Measurements from ENCODE around the gene GMNN. TPM values are rescaled to one million over a fixed set of nuclear protein-coding genes. Genes with fewer than 3 reads are reported as not detected.

GMNN gene
- total RNA-seq, 1 donor = 9.4 TPM

DNA sequence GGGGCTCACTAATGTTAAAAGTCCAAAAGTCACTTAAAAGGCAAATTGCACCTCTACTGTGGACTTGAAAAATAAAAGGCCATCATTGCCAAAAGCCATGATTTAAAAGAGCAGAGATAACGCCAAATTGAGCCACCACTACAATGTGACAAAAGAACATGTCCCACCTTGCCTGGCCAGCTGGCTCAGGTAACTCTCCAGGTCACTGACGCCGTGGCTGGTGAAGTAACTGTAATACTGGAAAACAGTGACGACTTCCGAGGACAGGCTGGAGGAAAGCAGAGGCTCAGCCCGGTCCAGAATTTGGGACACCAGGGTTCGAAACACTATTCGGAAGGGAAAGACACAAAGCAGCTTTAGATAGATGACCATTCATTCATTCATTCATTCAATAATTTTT, 53.2 kb downstream of the GMNN start:
- TF ChIP-seq, protein P1, sequence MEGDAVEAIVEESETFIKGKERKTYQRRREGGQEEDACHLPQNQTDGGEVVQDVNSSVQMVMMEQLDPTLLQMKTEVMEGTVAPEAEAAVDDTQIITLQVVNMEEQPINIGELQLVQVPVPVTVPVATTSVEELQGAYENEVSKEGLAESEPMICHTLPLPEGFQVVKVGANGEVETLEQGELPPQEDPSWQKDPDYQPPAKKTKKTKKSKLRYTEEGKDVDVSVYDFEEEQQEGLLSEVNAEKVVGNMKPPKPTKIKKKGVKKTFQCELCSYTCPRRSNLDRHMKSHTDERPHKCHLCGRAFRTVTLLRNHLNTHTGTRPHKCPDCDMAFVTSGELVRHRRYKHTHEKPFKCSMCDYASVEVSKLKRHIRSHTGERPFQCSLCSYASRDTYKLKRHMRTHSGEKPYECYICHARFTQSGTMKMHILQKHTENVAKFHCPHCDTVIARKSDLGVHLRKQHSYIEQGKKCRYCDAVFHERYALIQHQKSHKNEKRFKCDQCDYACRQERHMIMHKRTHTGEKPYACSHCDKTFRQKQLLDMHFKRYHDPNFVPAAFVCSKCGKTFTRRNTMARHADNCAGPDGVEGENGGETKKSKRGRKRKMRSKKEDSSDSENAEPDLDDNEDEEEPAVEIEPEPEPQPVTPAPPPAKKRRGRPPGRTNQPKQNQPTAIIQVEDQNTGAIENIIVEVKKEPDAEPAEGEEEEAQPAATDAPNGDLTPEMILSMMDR (IDR thresholded peaks at IDR 0.05; ENCODE audit: extremely low read depth, low read depth, low read length) = no peak
- Histone ChIP-seq H3K4me3 (ENCODE audit: insufficient read depth, low read length) (no peak overlapping the region), H3K9me3 (ENCODE audit: low read depth, low read length) (no peaks in the 10 kb centered on the region), H3K27me3 (ENCODE audit: insufficient read depth, low read length) (no peaks in the 10 kb centered on the region), H3K36me3 (ENCODE audit: insufficient read depth, low read length) (no peaks in the 10 kb centered on the region), H4K20me1 (ENCODE audit: insufficient read depth, low read length) (no peaks in the 10 kb centered on the region), H2AFZ (ENCODE audit: low read length) (no peak overlapping the region), H3K79me2 (ENCODE audit: insufficient read depth, low read length) (no peaks in the 10 kb centered on the region), H3K4me2 (ENCODE audit: insufficient read depth, low read length) (no peak overlapping the region), H3K27ac (ENCODE audit: low read depth, low read length) (no peak overlapping the region), H3K4me1 (ENCODE audit: insufficient read depth, low read length) (peaks cover 24% of the 10 kb centered on the region)
- DNase-seq (ENCODE audit: insufficient read length, low spot score, missing footprints) = no peak

DNA sequence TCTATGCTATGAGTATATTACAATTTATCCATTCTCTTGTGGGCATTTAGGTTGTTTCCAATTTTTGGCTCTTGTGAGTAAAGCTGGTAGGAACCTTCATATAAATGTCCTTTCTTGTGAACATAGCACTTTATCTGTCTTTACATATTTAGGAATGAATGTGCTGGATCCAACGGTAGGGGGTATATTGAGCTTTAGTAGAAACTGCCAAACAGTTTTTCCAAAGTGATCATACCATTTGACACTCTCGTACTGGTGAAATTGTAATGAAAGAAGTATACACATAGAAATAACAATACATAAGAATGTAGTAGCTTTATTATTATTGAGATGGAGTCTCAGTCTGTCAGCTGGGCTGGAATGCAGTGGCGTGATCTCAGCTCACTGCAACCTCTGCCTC, 54.9 kb downstream of the GMNN start:
- Histone ChIP-seq H3K36me3 (ENCODE audit: insufficient read depth, low read length) (no peaks in the 10 kb centered on the region), H3K4me1 (ENCODE audit: insufficient read depth, low read length) (peaks cover 16% of the 10 kb centered on the region)
- TF ChIP-seq, protein P1 (IDR thresholded peaks at IDR 0.05; ENCODE audit: extremely low read depth, low read depth, low read length) = no peak

DNA sequence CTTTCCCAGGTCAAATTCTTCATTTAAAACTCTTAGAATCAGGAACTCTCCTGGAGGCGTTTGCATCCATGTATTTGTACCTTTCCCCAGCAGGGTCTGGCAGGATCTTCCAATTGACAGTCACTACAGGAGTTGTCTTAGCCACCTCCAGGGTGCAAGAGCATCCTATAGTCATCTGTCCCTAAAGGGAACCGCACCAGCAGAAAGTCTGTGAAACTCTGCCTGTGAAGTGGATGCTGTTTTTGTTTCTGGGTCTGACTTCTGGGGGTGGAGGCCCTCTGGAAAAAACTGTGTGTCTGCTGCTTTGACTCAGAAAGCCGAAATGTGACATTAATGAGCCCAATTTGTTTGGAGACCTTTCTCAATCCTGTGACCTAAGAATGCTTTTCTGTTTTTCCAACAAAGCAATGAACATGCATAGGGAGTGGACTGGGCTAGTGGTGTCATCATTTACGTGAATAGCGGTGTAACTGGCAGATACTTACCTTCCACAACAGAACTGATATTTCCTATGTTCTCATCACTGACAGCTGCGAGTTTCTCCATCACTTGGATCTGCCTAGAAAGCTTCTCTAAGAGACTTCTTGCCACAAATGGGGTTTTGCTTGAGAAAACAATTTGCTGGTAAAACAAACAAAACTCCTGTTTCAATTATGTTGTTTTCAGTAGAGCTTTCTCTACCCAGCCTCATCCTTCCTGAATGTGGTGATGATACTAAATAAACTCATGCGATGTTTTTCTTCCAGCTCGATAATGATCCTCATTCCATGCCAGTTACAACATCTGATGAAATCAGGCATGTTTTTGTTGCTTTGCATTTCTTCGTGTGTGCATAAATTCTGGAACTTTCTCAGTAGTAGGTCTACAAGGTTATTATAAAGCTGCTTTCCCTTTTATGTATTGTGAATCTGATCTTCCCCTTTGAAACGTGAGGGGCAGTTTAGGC, 57.3 kb downstream of the GMNN start:
- H3K4me2 ChIP-seq (ENCODE audit: insufficient read depth, low read length) = peak overlapping the region; percentile 41

More for the DNA sequence above, 54.9 kb downstream of the GMNN start:
- Histone ChIP-seq H3K4me2 (ENCODE audit: insufficient read depth, low read length) (no peak overlapping the region), H3K4me3 (ENCODE audit: insufficient read depth, low read length) (no peak overlapping the region), H3K27ac (ENCODE audit: low read depth, low read length) (no peak overlapping the region), H3K27me3 (ENCODE audit: insufficient read depth, low read length) (no peaks in the 10 kb centered on the region), H2AFZ (ENCODE audit: low read length) (no peak overlapping the region), H3K9me3 (ENCODE audit: low read depth, low read length) (no peaks in the 10 kb centered on the region), H4K20me1 (ENCODE audit: insufficient read depth, low read length) (no peaks in the 10 kb centered on the region), H3K79me2 (ENCODE audit: insufficient read depth, low read length) (no peaks in the 10 kb centered on the region)
- no peak for DNase-seq (ENCODE audit: insufficient read length, low spot score, missing footprints)

DNA sequence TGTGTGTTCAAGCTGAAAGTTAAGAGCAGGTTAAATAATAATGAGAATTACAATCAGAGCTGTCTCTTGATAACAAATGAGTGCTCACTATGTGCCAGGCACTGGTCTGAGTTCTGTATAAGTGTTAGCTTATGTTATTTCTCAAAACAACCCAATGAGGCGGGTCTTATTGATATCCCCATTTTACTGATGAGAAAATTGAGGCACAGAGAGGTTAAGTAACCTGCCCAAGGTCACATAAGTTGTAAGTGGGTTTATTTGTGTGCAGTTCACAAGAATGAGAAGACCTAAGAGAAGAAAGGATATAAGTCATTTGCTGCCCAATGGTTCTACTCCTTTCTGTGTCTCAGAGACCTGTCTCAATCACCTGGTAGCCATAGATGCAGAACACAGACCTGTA, 58.1 kb downstream of the GMNN start:
- no peak overlapping the region for H3K4me3 ChIP-seq (ENCODE audit: insufficient read depth, low read length)
- H3K4me1 ChIP-seq (ENCODE audit: insufficient read depth, low read length) = peaks cover 16% of the 10 kb centered on the region
- H3K9me3 ChIP-seq (ENCODE audit: low read depth, low read length) = no peaks in the 10 kb centered on the region
- TF ChIP-seq, protein P1 (IDR thresholded peaks at IDR 0.05; ENCODE audit: extremely low read depth, low read depth, low read length) = no peak
- no peaks in the 10 kb centered on the region for H3K27me3 ChIP-seq (ENCODE audit: insufficient read depth, low read length)
- H4K20me1 ChIP-seq (ENCODE audit: insufficient read depth, low read length) = no peaks in the 10 kb centered on the region
- no peaks in the 10 kb centered on the region for H3K36me3 ChIP-seq (ENCODE audit: insufficient read depth, low read length)
- DNase-seq (ENCODE audit: insufficient read length, low spot score, missing footprints) = no peak
- H3K4me2 ChIP-seq (ENCODE audit: insufficient read depth, low read length) = peak overlapping the region; percentile 41
- no peaks in the 10 kb centered on the region for H3K79me2 ChIP-seq (ENCODE audit: insufficient read depth, low read length)
- H3K27ac ChIP-seq (ENCODE audit: low read depth, low read length) = peak overlapping the region; percentile 6
- H2AFZ ChIP-seq (ENCODE audit: low read length) = no peak overlapping the region

More for the DNA sequence above, 57.3 kb downstream of the GMNN start:
- Histone ChIP-seq H3K36me3 (ENCODE audit: insufficient read depth, low read length) (no peaks in the 10 kb centered on the region), H2AFZ (ENCODE audit: low read length) (peak overlapping the region; percentile 8), H3K27ac (ENCODE audit: low read depth, low read length) (peak overlapping the region; percentile 6), H3K27me3 (ENCODE audit: insufficient read depth, low read length) (no peaks in the 10 kb centered on the region), H3K9me3 (ENCODE audit: low read depth, low read length) (no peaks in the 10 kb centered on the region), H3K79me2 (ENCODE audit: insufficient read depth, low read length) (no peaks in the 10 kb centered on the region), H3K4me1 (ENCODE audit: insufficient read depth, low read length) (peaks cover 16% of the 10 kb centered on the region), H4K20me1 (ENCODE audit: insufficient read depth, low read length) (no peaks in the 10 kb centered on the region), H3K4me3 (ENCODE audit: insufficient read depth, low read length) (peak overlapping the region; percentile 1)
- TF ChIP-seq, protein P1 (IDR thresholded peaks at IDR 0.05; ENCODE audit: extremely low read depth, low read depth, low read length) = no peak
- DNase-seq (ENCODE audit: insufficient read length, low spot score, missing footprints) = peak; percentile 79

Data from osteoblast (primary cell).